ENCODE results near the gene ELFN1. TPM values are rescaled to one million over a fixed set of nuclear protein-coding genes. Genes with fewer than 3 reads are reported as not detected.

The ELFN1 gene
- total and polyA plus RNA-seq, 9 of the 15 experiments (the other 6 are each of a cell fraction or from before 2014, with no cell fraction given): 0.04 to 0.64 (median 0.18) TPM; not detected in 2

- no peak for TF ChIP-seq ZNF184 (CRISPR knock-in tag; IDR thresholded peaks at IDR 0.05)
- no peak for TF ChIP-seq NONO (IDR thresholded peaks at IDR 0.05; ENCODE audit: low read depth in 2 of 2, low read length in 1 of 2)
- TF ChIP-seq KAT8 (IDR thresholded peaks at IDR 0.05; ENCODE audit: low read depth): no peak
- peak; percentile 80 for TF ChIP-seq RBM25 (IDR thresholded peaks at IDR 0.05; ENCODE audit: low read depth, low read length, severe bottlenecking)
- TF ChIP-seq NEUROD1 (IDR thresholded peaks at IDR 0.05; ENCODE audit: borderline replicate concordance, low read depth, low read length, partially characterized antibody): peak; percentile 34
- TF ChIP-seq MBD1 (CRISPR knock-in tag; IDR thresholded peaks at IDR 0.05): no peak
- no peak for TF ChIP-seq ZBTB40 (IDR thresholded peaks at IDR 0.05)
- no peak for TF ChIP-seq ZBTB40 (CRISPR knock-in tag; IDR thresholded peaks at IDR 0.05)
- no peak for TF ChIP-seq RBM17 (IDR thresholded peaks at IDR 0.05; ENCODE audit: borderline replicate concordance, low read depth, low read length)
- no peak for TF ChIP-seq UBTF (IDR thresholded peaks at IDR 0.05; ENCODE audit: borderline replicate concordance in 1 of 2, low read depth in 2 of 2, low read length in 2 of 2)
- no peak for TF ChIP-seq ATF4 (CRISPR knock-in tag; IDR thresholded peaks at IDR 0.05)
- TF ChIP-seq XRCC4 (IDR thresholded peaks at IDR 0.05; ENCODE audit: extremely low read depth, insufficient read depth, insufficient read length): no peak
- no peak for TF ChIP-seq FOXJ3 (CRISPR knock-in tag; IDR thresholded peaks at IDR 0.05)
- no peak for TF ChIP-seq FOSL1 (tag; conservative IDR thresholded peaks at IDR 0.05)
- no peak for TF ChIP-seq EGR1 (conservative IDR thresholded peaks at IDR 0.05)
Measured at GRCh38 chr7:1768832-1769231, 98.8 kb downstream of the ELFN1 start (continued).
